Gastrocnemius medialis (tissue), 4 donors: ENCODE results near the gene CD27.

Source experiments
- CTCF ChIP-seq, 5 experiments: fragments of 450-650 bp in 3 of 5; fragments of 200-600 bp in 2 of 5; sonication (generic) in 2 of 5; IDR thresholded peaks in 4 of 5; conservative IDR thresholded peaks in 1 of 5; 1 replicate in 4 of 5; 2 replicates in 1 of 5; pipeline ENCODE4 v1.5.1; 2016 to 2019; ENCODE audit warnings: antibody characterized with exemption in 5 of 5, mild to moderate bottlenecking in 3 of 5, moderate library complexity in 3 of 5
- POLR2A ChIP-seq, 2 donors: fragments of 450-650 bp; IDR thresholded peaks; one replicate each; pipeline ENCODE4 v1.6.1; 2017; ENCODE audit warnings: antibody characterized with exemption in 2 of 2, mild to moderate bottlenecking in 2 of 2, moderate library complexity in 2 of 2

GRCh38 chr12:6458281-6459003 is 13.7 kb downstream of the CD27 start:
- no peak for TF ChIP-seq CTCF (IDR thresholded peaks at IDR 0.05 in 4 of 5, conservative IDR thresholded peaks at IDR 0.05 in 1 of 5)
- no peak for TF ChIP-seq POLR2A (IDR thresholded peaks at IDR 0.05)
